ENCODE results near the gene BMP3.

GRCh38 chr4:81106150-81106549, 75.6 kb downstream of the BMP3 start:
- TF ChIP-seq CTCF (IDR thresholded peaks at IDR 0.05; ENCODE audit: low read depth, low read length) (no peak), EZH2phosphoT487 (IDR thresholded peaks at IDR 0.05; ENCODE audit: low read depth) (no peak)

Measured in OCI-LY3 (cell line).